Amniotic epithelial cell (primary cell): Measurements from ENCODE around the gene CADPS2.
A peak's percentile ranks its signal among the peaks of the same experiment; 100 is the strongest.
"Not testable (repeated sequence)": the region's sequence is repeated elsewhere in the genome, so short reads cannot be mapped to it uniquely, and the experiment has no call there.

Experiments used
- DNase-seq: peaks from one replicate; pipeline ENCODE4 v3.0.0-alpha.2; 2010; ENCODE audit warnings: low read depth

Gene CADPS2

GRCh38 chr7:122673951-122674350 lies 212.3 kb downstream of the CADPS2 start:
- no peak for DNase-seq

- no peak for DNase-seq
Observed at GRCh38 chr7:122672536-122672935, 213.7 kb downstream of the CADPS2 start.

GRCh38 chr7:122663733-122664132 lies 222.5 kb downstream of the CADPS2 start:
- DNase-seq, result no peak

GRCh38 chr7:122658856-122659255 lies 227.4 kb downstream of the CADPS2 start:
- DNase-seq, result peak; percentile 4

GRCh38 chr7:122653685-122654084 lies 232.6 kb downstream of the CADPS2 start:
- no peak for DNase-seq

- DNase-seq, result no peak
Observed at GRCh38 chr7:122652876-122653275, 233.4 kb downstream of the CADPS2 start.

- DNase-seq, result peak; percentile 33
Observed at GRCh38 chr7:122651451-122651850, 234.8 kb downstream of the CADPS2 start.

GRCh38 chr7:122643250-122643649 lies 243.0 kb downstream of the CADPS2 start:
- no peak for DNase-seq

GRCh38 chr7:122638459-122638858 lies 247.8 kb downstream of the CADPS2 start:
- no peak for DNase-seq

GRCh38 chr7:122637784-122638183 lies 248.5 kb downstream of the CADPS2 start:
- DNase-seq, result no peak

GRCh38 chr7:122635481-122635880 lies 250.8 kb downstream of the CADPS2 start:
- not testable (repeated sequence) for DNase-seq

GRCh38 chr7:122633472-122633871 lies 252.8 kb downstream of the CADPS2 start:
- DNase-seq, result no peak

GRCh38 chr7:122632238-122632637 lies 254.0 kb downstream of the CADPS2 start:
- DNase-seq, result no peak

- no peak for DNase-seq
Observed at GRCh38 chr7:122629412-122629953, 256.8 kb downstream of the CADPS2 start.

GRCh38 chr7:122628651-122629411 lies 257.4 kb downstream of the CADPS2 start:
- no peak for DNase-seq

GRCh38 chr7:122626785-122627184 lies 259.5 kb downstream of the CADPS2 start:
- DNase-seq, result no peak

- no peak for DNase-seq
Observed at GRCh38 chr7:122622682-122623081, 263.6 kb downstream of the CADPS2 start.

- DNase-seq, result no peak
Observed at GRCh38 chr7:122619664-122620063, 266.6 kb downstream of the CADPS2 start.

GRCh38 chr7:122618585-122619189 lies 267.6 kb downstream of the CADPS2 start:
- DNase-seq, result no peak

- no peak for DNase-seq
Observed at GRCh38 chr7:122616951-122617350, 269.3 kb downstream of the CADPS2 start.

GRCh38 chr7:122605929-122606328 lies 280.3 kb downstream of the CADPS2 start:
- no peak for DNase-seq

- DNase-seq, result no peak
Observed at GRCh38 chr7:122604251-122604650, 282.0 kb downstream of the CADPS2 start.

- DNase-seq, result no peak
Observed at GRCh38 chr7:122602800-122603199, 283.5 kb downstream of the CADPS2 start.
